ENCODE measurements around the gene C15orf40.
"Not testable (repeated sequence)": the region's sequence is repeated elsewhere in the genome, so short reads cannot be mapped to it uniquely, and the experiment has no call there.

C15orf40 gene

DNA sequence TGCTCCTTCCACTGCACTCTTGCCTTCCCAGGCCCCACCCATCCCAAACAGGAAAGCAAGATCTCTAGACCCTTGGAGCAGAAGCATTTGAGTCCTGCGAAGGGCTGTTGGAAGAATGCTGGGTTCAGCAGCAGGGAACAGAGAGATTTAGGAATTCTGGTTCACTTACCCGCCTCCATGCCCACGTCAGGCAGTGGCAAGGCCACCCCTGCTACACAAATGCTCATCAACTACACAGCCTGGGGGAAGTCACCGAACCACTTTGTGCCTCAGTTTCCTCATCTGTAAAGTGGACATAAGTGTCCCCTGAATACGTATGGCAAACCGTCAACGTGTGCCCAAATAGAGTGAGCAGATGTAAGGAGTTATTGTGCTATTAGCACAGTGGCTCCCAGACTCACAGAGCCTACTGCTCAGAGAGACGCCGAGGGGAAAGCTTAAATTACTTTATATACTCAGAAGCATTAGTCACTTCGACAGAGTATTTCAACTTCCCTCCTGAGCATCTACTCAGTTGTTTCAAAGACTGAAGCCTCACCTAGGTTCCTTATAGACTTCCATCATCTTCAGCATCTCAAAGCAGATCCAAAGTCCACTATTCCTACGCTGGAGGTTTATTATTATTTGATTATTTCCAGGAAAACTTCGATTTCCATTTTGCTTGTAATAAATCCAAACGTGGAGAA lies 59.8 kb downstream of the C15orf40 start:
- no peak for DNase-seq (ENCODE audit: low spot score)

GRCh38 chr15:82950746-82951370 lies 60.6 kb downstream of the C15orf40 start:
- DNase-seq (ENCODE audit: low spot score): no peak

GRCh38 chr15:82950295-82950694 lies 61.1 kb downstream of the C15orf40 start:
- no peak for DNase-seq (ENCODE audit: low spot score)

DNA sequence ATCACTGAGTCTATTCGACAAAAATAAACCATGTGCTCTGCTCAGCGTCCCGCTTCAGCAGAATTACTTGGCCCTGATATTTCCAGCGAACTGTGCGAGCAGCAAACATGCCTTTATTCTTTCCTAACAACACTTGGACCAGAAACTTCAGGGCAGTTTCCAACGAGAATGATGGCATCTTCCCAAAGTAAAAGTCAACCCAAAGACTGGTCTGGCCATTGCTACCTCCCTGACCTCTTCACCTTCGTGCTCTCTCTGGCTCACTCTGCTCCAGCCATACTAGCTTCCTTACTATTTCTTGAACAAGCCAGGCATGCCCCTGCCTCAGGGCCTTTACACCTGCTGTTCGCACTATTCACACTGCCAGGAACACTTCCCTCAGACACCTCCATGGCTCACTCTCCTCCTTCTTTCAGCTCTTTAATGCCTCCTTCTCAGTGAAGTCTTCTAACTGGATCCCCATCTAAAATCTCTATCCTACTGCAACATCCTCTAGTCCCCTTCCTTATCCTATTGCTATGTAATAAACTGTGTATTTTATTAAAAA lies 65.2 kb downstream of the C15orf40 start:
- DNase-seq (ENCODE audit: low spot score): no peak

GRCh38 chr15:82945326-82945725 lies 66.1 kb downstream of the C15orf40 start:
- no peak for DNase-seq (ENCODE audit: low spot score)

DNA sequence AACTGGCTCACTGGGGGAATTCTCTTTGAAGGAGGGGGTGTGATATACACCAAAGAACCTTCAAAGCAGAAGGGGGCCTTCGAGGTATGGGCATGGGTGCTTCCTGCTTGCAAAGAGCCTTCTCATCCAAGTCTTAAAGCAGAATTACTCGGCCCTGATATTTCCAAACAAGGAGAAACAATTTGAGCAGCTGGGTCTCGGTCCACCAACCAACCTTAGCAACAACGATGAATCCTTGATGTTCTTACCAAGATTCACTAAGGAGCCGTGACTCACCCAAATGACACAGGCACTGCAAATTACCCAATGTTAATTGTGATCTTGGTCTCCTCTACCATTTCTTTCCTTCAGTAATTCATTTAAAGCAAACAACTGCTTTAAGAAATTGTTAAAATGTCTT lies 66.6 kb downstream of the C15orf40 start:
- DNase-seq (ENCODE audit: low spot score): no peak

DNA sequence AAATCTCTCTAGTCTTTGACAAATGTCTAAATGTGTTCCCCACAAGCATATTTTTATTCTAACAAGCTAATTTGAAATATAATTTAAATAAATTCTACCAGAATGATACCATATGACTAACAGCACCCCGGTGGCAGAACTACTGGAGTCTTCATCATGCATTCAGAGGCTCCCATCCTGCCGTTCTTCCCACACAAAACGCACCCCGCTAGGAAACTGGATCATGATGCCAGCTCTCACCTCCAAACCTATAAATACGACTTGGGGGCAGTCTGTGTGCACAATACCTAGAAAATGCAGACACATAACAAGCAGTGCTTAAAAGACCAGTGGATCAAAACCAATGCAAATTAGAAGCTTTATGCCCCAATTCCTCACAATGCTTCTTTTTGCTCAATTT lies 67.4 kb downstream of the C15orf40 start:
- DNase-seq (ENCODE audit: low spot score): no peak

- no peak for DNase-seq (ENCODE audit: low spot score)
Measured at GRCh38 chr15:82943176-82943575, 68.3 kb downstream of the C15orf40 start.

- DNase-seq (ENCODE audit: low spot score): no peak
Measured at GRCh38 chr15:82942691-82943090, 68.7 kb downstream of the C15orf40 start.

- not testable (repeated sequence) for DNase-seq (ENCODE audit: low spot score)
Measured at GRCh38 chr15:82939678-82940077, 71.8 kb downstream of the C15orf40 start.

Data from CD4-positive, alpha-beta T cell treated with Interleukin-6 at 100 ng/mL for 8 hours (primary cell).